ENCODE results near the gene CABP1.

The CABP1 gene

DNA sequence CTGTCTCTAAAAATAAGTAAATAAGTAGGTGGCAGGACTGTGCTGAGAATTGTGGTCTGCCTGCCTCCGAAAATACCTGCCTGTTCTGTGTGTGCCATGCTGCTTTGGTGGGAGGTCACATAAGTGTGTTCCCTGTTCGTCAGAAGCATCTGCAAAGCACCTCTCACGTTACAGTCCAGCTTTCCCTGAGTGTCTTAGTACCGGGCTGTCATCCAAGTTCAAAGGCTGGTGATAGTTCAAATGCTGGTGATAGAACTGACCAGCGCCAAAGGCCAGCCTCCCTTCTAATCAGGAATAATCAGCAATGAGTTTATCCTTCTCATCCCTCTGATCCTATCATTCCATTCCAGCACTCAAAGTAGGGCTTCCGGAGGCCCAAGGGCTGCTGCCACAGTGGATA, 5.6 kb downstream of the CABP1 start:
- Histone ChIP-seq H3K4me3 (ENCODE audit: low read depth, low read length, poor library complexity, severe bottlenecking) (no peak overlapping the region), H3K27me3 (ENCODE audit: insufficient read depth, low read length) (peaks cover 13% of the 10 kb centered on the region)

DNA sequence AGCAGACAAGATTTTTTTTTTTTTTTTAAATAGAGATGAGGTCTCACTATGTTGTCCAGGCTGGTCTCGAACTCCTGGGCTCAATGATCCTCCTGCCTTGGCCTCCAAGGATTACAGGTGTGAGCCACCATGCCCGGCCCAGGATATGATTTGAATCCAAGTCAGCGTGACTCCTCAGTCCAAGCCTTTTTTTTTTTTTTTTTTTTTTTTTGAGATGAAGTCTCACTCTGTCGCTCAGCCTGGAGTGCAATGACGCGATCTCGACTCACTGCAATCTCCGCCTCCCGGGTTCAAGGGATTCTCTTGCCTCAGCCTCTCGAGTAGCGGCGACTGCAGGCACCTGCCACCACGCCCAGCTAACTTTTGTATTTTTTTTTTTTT, 6.9 kb downstream of the CABP1 start:
- Histone ChIP-seq H3K79me2 (ENCODE audit: insufficient read depth, low read length) (no peaks in the 10 kb centered on the region), H3K9me3 (ENCODE audit: low read length) (no peaks in the 10 kb centered on the region), H4K20me1 (ENCODE audit: insufficient read depth, low read length) (no peaks in the 10 kb centered on the region), H3K27me3 (ENCODE audit: insufficient read depth, low read length) (peaks cover 3% of the 10 kb centered on the region; the same call in 1 of the 2 replicates), H3K9me2 (ENCODE audit: low read depth, low read length) (no peaks in the 10 kb centered on the region), H3K4me2 (ENCODE audit: low read length) (no peak overlapping the region), H3K4me1 (ENCODE audit: insufficient read depth, low read length, severe bottlenecking) (peaks cover 5% of the 10 kb centered on the region), H3K27ac (ENCODE audit: low read depth, low read length, poor library complexity, severe bottlenecking) (no peak overlapping the region), H3F3A (ENCODE audit: insufficient read depth, low read length) (no peaks in the 10 kb centered on the region), H3K4me3 (ENCODE audit: low read depth, low read length, poor library complexity, severe bottlenecking) (no peak overlapping the region), H3K36me3 (ENCODE audit: insufficient read depth, low read length) (no peaks in the 10 kb centered on the region), H2AFZ (ENCODE audit: low read length) (no peak overlapping the region), H3K9ac (ENCODE audit: low read length) (no peak overlapping the region)
- TF ChIP-seq EZH2 (IDR thresholded peaks at IDR 0.05; ENCODE audit: borderline replicate concordance, low read length): no peak
- TF ChIP-seq CTCF (IDR thresholded peaks at IDR 0.05; ENCODE audit: low read length): no peak

More for the DNA sequence above, 5.6 kb downstream of the CABP1 start:
- Histone ChIP-seq H3K79me2 (ENCODE audit: insufficient read depth, low read length) (no peaks in the 10 kb centered on the region), H3K9ac (ENCODE audit: low read length) (no peak overlapping the region), H3K4me2 (ENCODE audit: low read length) (no peak overlapping the region), H3K9me3 (ENCODE audit: low read length) (no peaks in the 10 kb centered on the region), H4K20me1 (ENCODE audit: insufficient read depth, low read length) (no peaks in the 10 kb centered on the region), H3K4me1 (ENCODE audit: insufficient read depth, low read length, severe bottlenecking) (peaks cover 12% of the 10 kb centered on the region), H3K9me2 (ENCODE audit: low read depth, low read length) (no peaks in the 10 kb centered on the region), H3F3A (ENCODE audit: insufficient read depth, low read length) (no peaks in the 10 kb centered on the region), H2AFZ (ENCODE audit: low read length) (no peak overlapping the region), H3K36me3 (ENCODE audit: insufficient read depth, low read length) (no peaks in the 10 kb centered on the region), H3K27ac (ENCODE audit: low read depth, low read length, poor library complexity, severe bottlenecking) (no peak overlapping the region)
- no peak for TF ChIP-seq EZH2 (IDR thresholded peaks at IDR 0.05; ENCODE audit: borderline replicate concordance, low read length)
- TF ChIP-seq CTCF (IDR thresholded peaks at IDR 0.05; ENCODE audit: low read length): no peak

DNA sequence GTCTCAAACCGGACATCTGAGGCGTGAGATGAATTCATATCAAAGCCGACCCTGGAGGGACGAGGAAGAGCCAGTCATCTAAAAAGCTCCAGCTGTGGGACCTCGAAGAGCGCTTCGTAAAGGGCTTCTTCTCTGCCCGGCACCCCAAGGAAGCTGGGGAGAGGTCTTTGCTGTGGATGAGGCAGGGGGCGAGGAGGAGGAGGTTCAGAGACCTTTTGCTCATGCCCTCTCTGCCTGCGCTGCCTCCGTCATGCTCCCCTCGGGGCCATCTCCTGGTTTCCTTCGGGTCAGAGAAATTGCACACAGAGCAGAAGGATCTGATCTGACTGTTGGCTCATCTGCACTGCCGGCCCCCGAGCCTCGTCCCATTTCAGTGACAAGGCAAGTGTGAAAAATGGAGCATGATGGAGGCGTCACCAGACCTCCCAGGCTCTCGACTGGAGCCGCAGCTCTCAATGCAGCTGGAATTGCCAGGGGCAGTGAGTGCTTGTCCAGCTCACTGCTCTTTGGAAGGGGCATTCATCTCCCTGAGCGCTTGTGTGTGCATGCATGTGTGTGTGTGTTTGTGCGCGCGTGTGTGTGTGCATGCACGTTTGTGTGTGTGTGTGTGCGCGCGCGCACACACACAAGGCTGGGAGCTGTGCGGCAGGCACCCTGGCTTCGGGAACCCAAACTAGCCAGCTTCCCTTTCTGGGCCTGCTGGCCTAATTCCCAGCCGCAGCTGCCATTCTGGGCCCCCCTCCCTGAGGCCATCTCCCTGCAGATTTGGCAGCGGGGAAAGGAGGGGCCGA, 9.2 kb downstream of the CABP1 start:
- no peaks in the 10 kb centered on the region for H3K79me2 ChIP-seq (ENCODE audit: insufficient read depth, low read length)
- peak overlapping the region; percentile 28; the same call in 1 of the 2 replicates for H3K4me2 ChIP-seq (ENCODE audit: low read length)
- no peaks in the 10 kb centered on the region for H3F3A ChIP-seq (ENCODE audit: insufficient read depth, low read length)
- H3K36me3 ChIP-seq (ENCODE audit: insufficient read depth, low read length): no peaks in the 10 kb centered on the region
- H2AFZ ChIP-seq (ENCODE audit: low read length): no peak overlapping the region
- no peaks in the 10 kb centered on the region for H3K9me3 ChIP-seq (ENCODE audit: low read length)
- H3K9me2 ChIP-seq (ENCODE audit: low read depth, low read length): no peaks in the 10 kb centered on the region
- peaks cover 5% of the 10 kb centered on the region for H3K4me1 ChIP-seq (ENCODE audit: insufficient read depth, low read length, severe bottlenecking)
- H3K9ac ChIP-seq (ENCODE audit: low read length): no peak overlapping the region
- TF ChIP-seq EZH2 (IDR thresholded peaks at IDR 0.05; ENCODE audit: borderline replicate concordance, low read length) (no peak), CTCF (IDR thresholded peaks at IDR 0.05; ENCODE audit: low read length) (no peak)
- H3K27me3 ChIP-seq (ENCODE audit: insufficient read depth, low read length): peaks cover 6% of the 10 kb centered on the region; the same call in 1 of the 2 replicates
- no peak overlapping the region for H3K4me3 ChIP-seq (ENCODE audit: low read depth, low read length, poor library complexity, severe bottlenecking)
- H4K20me1 ChIP-seq (ENCODE audit: insufficient read depth, low read length): no peaks in the 10 kb centered on the region
- no peak overlapping the region for H3K27ac ChIP-seq (ENCODE audit: low read depth, low read length, poor library complexity, severe bottlenecking)

All from OCI-LY1 (cell line).